HepG2 (cell line): ENCODE data around the gene ZXDC. TPM values are rescaled to one million over a fixed set of nuclear protein-coding genes. Genes with fewer than 3 reads are reported as not detected.

Experiments
- ATAC-seq: fragments of 200-7000 bp; cut with Tn5 transposase; 3 replicates; pipeline ENCODE4 v1.9.1; 2020; ENCODE audit warnings: mild to moderate bottlenecking, moderate library complexity
- BruUV-seq: library from RNA; stranded (reverse); fragments of 400-500 nt; replicated peaks from 2 replicates; lab custom pipeline; 2021; lab: Mats Ljungman, UMichigan
- CTCF ChIA-PET: fragments of 300-600 bp; formaldehyde crosslinking; extraction: SDS; loops from one replicate; lab custom pipeline; 2021; ENCODE audit warnings: low total read pairs, inconsistent platforms, low intra/inter-chr PET ratio; lab: Yijun Ruan, JAX
- POLR2A ChIA-PET: fragments of 350-600 bp; sonication (Branson Sonifier 250); formaldehyde crosslinking; loops from one replicate; lab custom pipeline; 2020; ENCODE audit warnings: antibody characterized with exemption, inconsistent platforms; lab: Yijun Ruan, JAX
- DNase-seq: peaks from one replicate; pipeline ENCODE4 v3.0.0-alpha.2; 2015; ENCODE audit warnings: low spot score
- FAIRE-seq: peaks from 3 replicates; lab custom pipeline; 2011; peaks lifted over from hg19 to GRCh38; lab: Jason Lieb, UNC
- H2AFZ ChIP-seq: one replicate; pipeline ENCODE4 v1.6.1; 2011; ENCODE audit warnings: low read length, inconsistent platforms
- H3K27ac ChIP-seq: fragments of 300-600 bp; 3 replicates; pipeline ENCODE4 v1.8.0; 2011; ENCODE audit warnings: mixed run types, mild to moderate bottlenecking, mixed read lengths, low read length, inconsistent platforms; ENCODE audit not compliant: insufficient read depth; ENCODE audit errors: extremely low read length
- H3K27me3 ChIP-seq, 2 experiments: fragments of 200-600 bp in 1 of 2; 2 replicates in 1 of 2; 3 replicates in 1 of 2; pipeline versions ENCODE4 v1.6.0 to v1.8.0; 2011; ENCODE audit warnings: low read length in 2 of 2, mild to moderate bottlenecking in 2 of 2, moderate library complexity in 2 of 2, inconsistent platforms in 1 of 2; ENCODE audit not compliant: insufficient read depth in 2 of 2, control insufficient read depth in 1 of 2
- H3K36me3 ChIP-seq, 2 experiments: fragments of 200-600 bp in 1 of 2; replicated peaks in 1 of 2; 2 replicates in 1 of 2; 3 replicates in 1 of 2; pipeline versions ENCODE4 v1.5.1 to v1.8.0; 2011; ENCODE audit warnings: low read length in 2 of 2, inconsistent platforms in 1 of 2; ENCODE audit not compliant: insufficient read depth in 2 of 2, control insufficient read depth in 1 of 2
- H3K4me1 ChIP-seq: 2 replicates; pipeline ENCODE4 v1.5.1; 2012; ENCODE audit warnings: low read length, inconsistent platforms; ENCODE audit not compliant: insufficient read depth
- H3K4me2 ChIP-seq: 2 replicates; pipeline ENCODE4 v1.6.0; 2011; ENCODE audit warnings: low read depth, low read length, inconsistent platforms
- H3K4me3 ChIP-seq, 3 experiments: fragments of 200-600 bp in 1 of 3; sonication (generic), shearing (Covaris generic) in 1 of 3; replicated peaks in 1 of 3; 2 replicates each; pipeline ENCODE4 v1.5.1; 2011 to 2016; ENCODE audit warnings: low read length in 3 of 3, inconsistent platforms in 2 of 3, low read depth in 2 of 3, mild to moderate bottlenecking in 2 of 3, control low read depth in 1 of 3, mixed read lengths in 1 of 3; ENCODE audit not compliant: insufficient read depth in 1 of 3
- H3K79me2 ChIP-seq: one replicate; pipeline ENCODE4 v1.6.1; 2011; ENCODE audit warnings: low read length, inconsistent platforms; ENCODE audit not compliant: insufficient read depth
- H3K9ac ChIP-seq: 2 replicates; pipeline ENCODE4 v1.6.0; 2011; ENCODE audit warnings: mild to moderate bottlenecking, low read depth, low read length, inconsistent platforms; ENCODE audit not compliant: insufficient read depth
- H3K9me3 ChIP-seq: 2 replicates; pipeline ENCODE4 v1.5.1; 2012; ENCODE audit warnings: mild to moderate bottlenecking, low read length
- H4K20me1 ChIP-seq: 2 replicates; pipeline ENCODE4 v1.6.0; 2011; ENCODE audit warnings: inconsistent platforms, mild to moderate bottlenecking, low read length, moderate library complexity; ENCODE audit not compliant: insufficient read depth
- CEBPG ChIP-seq: IDR thresholded peaks from 2 replicates; pipeline ENCODE4 v1.6.1; 2016
- CREB3 ChIP-seq: sonication (generic); formaldehyde crosslinking; IDR thresholded peaks from 2 replicates; pipeline ENCODE4 v1.5.0; 2020; ENCODE audit warnings: missing genetic modification reagents
- LCORL ChIP-seq, 2 experiments: fragments of 450-650 bp in 1 of 2; sonication (generic) in 1 of 2; formaldehyde crosslinking in 1 of 2; IDR thresholded peaks; 2 replicates each; pipeline versions ENCODE4 v1.5.0 to v1.6.1; 2017 to 2020; ENCODE audit warnings: antibody characterized with exemption in 1 of 2, missing genetic modification reagents in 1 of 2
- MLLT10 ChIP-seq: sonication (generic); formaldehyde crosslinking; IDR thresholded peaks from 2 replicates; pipeline ENCODE4 v1.4.0; 2020; ENCODE audit warnings: missing genetic modification reagents
- NRL ChIP-seq: sonication (generic); formaldehyde crosslinking; IDR thresholded peaks from 2 replicates; pipeline ENCODE4 v1.5.0; 2020; ENCODE audit warnings: missing genetic modification reagents, mild to moderate bottlenecking, moderate library complexity, borderline replicate concordance
- RELA ChIP-seq: sonication (generic); formaldehyde crosslinking; IDR thresholded peaks from 2 replicates; pipeline ENCODE4 v1.4.0; 2020; ENCODE audit warnings: missing genetic modification reagents
- REPIN1 ChIP-seq: sonication (generic); formaldehyde crosslinking; IDR thresholded peaks from 2 replicates; pipeline ENCODE4 v1.8.0; 2022; ENCODE audit warnings: missing genetic modification reagents, low read depth, mild to moderate bottlenecking, borderline replicate concordance
- RFXAP ChIP-seq: sonication (generic); formaldehyde crosslinking; IDR thresholded peaks from 2 replicates; pipeline ENCODE4 v1.4.0; 2020; ENCODE audit warnings: missing genetic modification reagents, borderline replicate concordance
- SMAD3 ChIP-seq: sonication (generic); formaldehyde crosslinking; IDR thresholded peaks from 2 replicates; pipeline ENCODE4 v1.4.0; 2020; ENCODE audit warnings: missing genetic modification reagents
- TERF1 ChIP-seq: sonication (generic); formaldehyde crosslinking; IDR thresholded peaks from 2 replicates; pipeline ENCODE4 v1.8.0; 2022; ENCODE audit warnings: mild to moderate bottlenecking, missing genetic modification reagents, moderate library complexity
- ZBTB26 ChIP-seq: IDR thresholded peaks from 2 replicates; pipeline ENCODE4 v1.6.1; 2016; ENCODE audit warnings: missing compliant biosample characterization, missing genetic modification reagents, borderline replicate concordance
- ZFX ChIP-seq: sonication (generic); formaldehyde crosslinking; IDR thresholded peaks from 2 replicates; pipeline ENCODE4 v1.4.0; 2020; ENCODE audit warnings: mild to moderate bottlenecking, low read depth, missing genetic modification reagents, moderate library complexity
- ZNF33A ChIP-seq: sonication (generic); formaldehyde crosslinking; IDR thresholded peaks from 2 replicates; pipeline ENCODE4 v1.5.1; 2020; ENCODE audit warnings: missing genetic modification reagents, mild to moderate bottlenecking, moderate library complexity, borderline replicate concordance
- WGBS: methylation state at CpG from one replicate; pipeline ENCODE4 v1.1.6; 2017; ENCODE audit warnings: low lambda C conversion rate; 5-methylcytosine and 5-hydroxymethylcytosine counted together
- in situ Hi-C: cut with HindIII; loops from 2 replicates; pipeline ENCODE4 v1.10.0; 2017; ENCODE audit warnings: low pct_unique_long_range_greater_than_20kb; ENCODE audit not compliant: extremely low pct_ligation_motif_present
- intact Hi-C: fragments of 100-400 bp; cut with micrococcal nuclease; formaldehyde crosslinking; loops from one replicate; pipeline ENCODE4 v1.10.0; 2022; ENCODE audit not compliant: unreplicated experiment
- polyA plus RNA-seq, 8 experiments: library from polyadenylated mRNA; depleted of rRNA in 3 of 8; stranded (reverse) in 7 of 8; unstranded in 1 of 8; fragments of >200 nt; fragmentation: Illumina TruSeq in 4 of 8; extraction: Trizol in 4 of 8; gene quantifications; 2 replicates each; pipeline versions ENCODE4 v1.2.1 to v1.2.3, GENCODE V29; 2011 to 2016; ENCODE audit warnings: low read depth in 4 of 8, missing spikeins in 1 of 8, mixed read lengths in 1 of 8; ENCODE audit not compliant: insufficient read depth in 1 of 8
- total RNA-seq, 5 experiments: library from RNA; depleted of rRNA; stranded (reverse); fragments of >200 nt; fragmentation: Illumina TruSeq; extraction: Trizol; gene quantifications; 2 replicates each; pipeline ENCODE4 v1.2.3, GENCODE V29; 2016; ENCODE audit warnings: low read depth in 1 of 5

The ZXDC gene
- total and polyA plus RNA-seq, 2 of the 13 experiments (the other 11 are each of a cell fraction or from before 2014, with no cell fraction given): 17.6 to 21.2 TPM

GRCh38 chr3:126452213-126452612 is 23.5 kb downstream of the ZXDC start (continued):
- no peak for TF ChIP-seq ZFX
- no peak for TF ChIP-seq RELA (CRISPR knock-in tag)
- no peak for TF ChIP-seq RFXAP
- no peak for TF ChIP-seq CEBPG
- TF ChIP-seq TERF1 (CRISPR knock-in tag): no peak
- TF ChIP-seq ZNF33A: no peak
- TF ChIP-seq REPIN1 (CRISPR knock-in tag): no peak
- TF ChIP-seq SMAD3 (CRISPR knock-in tag): no peak
- TF ChIP-seq MLLT10 (CRISPR knock-in tag): no peak
- TF ChIP-seq, all 625 proteins: peak for 0

GRCh38 chr3:126451511-126451910 is 24.2 kb downstream of the ZXDC start:
- Histone ChIP-seq H4K20me1 (0 out of 2 replicates have a peak, but pooled peaks cover 6% of the 10 kb centered on the region), H3K27me3 (no peaks in the 10 kb centered on the region), H3K9me3 (no peaks in the 10 kb centered on the region), H3K79me2 (peaks cover 2% of the 10 kb centered on the region), H3K36me3 (peaks cover 23 to 80% of the 10 kb centered on the region in 2 experiments; a peak in 4 of 5 replicates), H3K27ac (no peak overlapping the region), H3K9ac (no peak overlapping the region), H3K4me2 (no peak overlapping the region), H3K4me1 (peaks cover 5% of the 10 kb centered on the region; the same call in 1 of the 2 replicates)
- BruUV-seq: no TSS peak
- no peak for DNase-seq
- no peak for ATAC-seq
- ChIA-PET POLR2A (interaction anchor here (1.4 kb wide), 1 partner anchor 24 kb away, joined by 3 read pairs; the partner anchor contains the start of gene ZXDC), CTCF (no interaction called here)
- FAIRE-seq: no peak
- in situ Hi-C loops: no loop called here
- WGBS: 100% methylated on average over 6 of the region's 12 CpGs
- TF ChIP-seq LCORL (IDR thresholded peaks at IDR 0.05) (no peak), LCORL (CRISPR knock-in tag; IDR thresholded peaks at IDR 0.05) (no peak), CREB3 (no peak), ZBTB26 (CRISPR knock-in tag) (no peak), NRL (CRISPR knock-in tag) (no peak)
- TF ChIP-seq, all 625 proteins: peak for 0
- H2AFZ ChIP-seq: no peak overlapping the region
- intact Hi-C loops: no loop called here
- no peak overlapping the region for H3K4me3 ChIP-seq
